ENCODE results near the gene BRD7.

Gene BRD7

GRCh38 chr16:50270510-50271147, 98.2 kb downstream of the BRD7 start:
- peaks cover 4% of the 10 kb centered on the region for H3K4me1 ChIP-seq (ENCODE audit: control insufficient read depth, low read depth, low read length)
- no peak overlapping the region for H3K9ac ChIP-seq (ENCODE audit: low read length)
- no peak overlapping the region for H3K27ac ChIP-seq (ENCODE audit: low read length)
- H3K27me3 ChIP-seq (ENCODE audit: control insufficient read depth, insufficient read depth, low read length): no peaks in the 10 kb centered on the region
- no peaks in the 10 kb centered on the region for H3K9me3 ChIP-seq (ENCODE audit: control insufficient read depth, low read depth, low read length)
- no peaks in the 10 kb centered on the region for H3K36me3 ChIP-seq (ENCODE audit: control insufficient read depth, low read depth, low read length)
- H3K4me3 ChIP-seq (ENCODE audit: low read length): no peak overlapping the region

- Histone ChIP-seq H3K4me1 (ENCODE audit: control insufficient read depth, low read depth, low read length) (peaks cover 4% of the 10 kb centered on the region), H3K9me3 (ENCODE audit: control insufficient read depth, low read depth, low read length) (no peaks in the 10 kb centered on the region), H3K27me3 (ENCODE audit: control insufficient read depth, insufficient read depth, low read length) (no peaks in the 10 kb centered on the region), H3K9ac (ENCODE audit: low read length) (no peak overlapping the region), H3K4me3 (ENCODE audit: low read length) (no peak overlapping the region), H3K27ac (ENCODE audit: low read length) (no peak overlapping the region), H3K36me3 (ENCODE audit: control insufficient read depth, low read depth, low read length) (no peaks in the 10 kb centered on the region)
Measured at GRCh38 chr16:50269769-50270509, 98.8 kb downstream of the BRD7 start.

GRCh38 chr16:50269061-50269705, 99.6 kb downstream of the BRD7 start:
- H3K36me3 ChIP-seq (ENCODE audit: control insufficient read depth, low read depth, low read length): no peaks in the 10 kb centered on the region
- H3K9ac ChIP-seq (ENCODE audit: low read length): no peak overlapping the region
- no peaks in the 10 kb centered on the region for H3K27me3 ChIP-seq (ENCODE audit: control insufficient read depth, insufficient read depth, low read length)
- H3K4me3 ChIP-seq (ENCODE audit: low read length): no peak overlapping the region
- peaks cover 4% of the 10 kb centered on the region for H3K4me1 ChIP-seq (ENCODE audit: control insufficient read depth, low read depth, low read length)
- H3K27ac ChIP-seq (ENCODE audit: low read length): no peak overlapping the region
- no peaks in the 10 kb centered on the region for H3K9me3 ChIP-seq (ENCODE audit: control insufficient read depth, low read depth, low read length)

DNA sequence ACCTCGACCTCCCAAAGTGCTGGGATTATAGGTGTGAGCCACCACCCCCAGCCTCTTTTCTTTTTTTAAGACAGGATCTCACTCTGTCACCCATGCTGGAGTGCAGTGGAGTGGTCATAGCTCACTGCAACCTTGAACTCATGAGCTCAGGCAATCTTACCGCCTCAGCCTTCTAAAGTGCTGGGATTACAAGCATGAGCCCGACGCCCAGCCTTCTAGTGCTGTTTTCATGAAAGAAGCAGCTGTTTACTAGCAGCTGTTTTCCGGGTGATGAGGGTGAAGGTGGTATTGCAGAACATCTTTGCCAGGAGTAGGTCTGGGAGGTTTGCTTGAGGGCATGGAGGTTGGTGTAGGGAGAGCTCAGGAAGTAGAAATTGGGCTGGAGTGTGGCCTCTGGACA, 100.4 kb downstream of the BRD7 start:
- Histone ChIP-seq H3K27ac (ENCODE audit: low read length) (no peak overlapping the region), H3K36me3 (ENCODE audit: control insufficient read depth, low read depth, low read length) (no peaks in the 10 kb centered on the region), H3K4me3 (ENCODE audit: low read length) (no peak overlapping the region), H3K4me1 (ENCODE audit: control insufficient read depth, low read depth, low read length) (peaks cover 4% of the 10 kb centered on the region), H3K27me3 (ENCODE audit: control insufficient read depth, insufficient read depth, low read length) (no peaks in the 10 kb centered on the region), H3K9me3 (ENCODE audit: control insufficient read depth, low read depth, low read length) (no peaks in the 10 kb centered on the region), H3K9ac (ENCODE audit: low read length) (no peak overlapping the region)

DNA sequence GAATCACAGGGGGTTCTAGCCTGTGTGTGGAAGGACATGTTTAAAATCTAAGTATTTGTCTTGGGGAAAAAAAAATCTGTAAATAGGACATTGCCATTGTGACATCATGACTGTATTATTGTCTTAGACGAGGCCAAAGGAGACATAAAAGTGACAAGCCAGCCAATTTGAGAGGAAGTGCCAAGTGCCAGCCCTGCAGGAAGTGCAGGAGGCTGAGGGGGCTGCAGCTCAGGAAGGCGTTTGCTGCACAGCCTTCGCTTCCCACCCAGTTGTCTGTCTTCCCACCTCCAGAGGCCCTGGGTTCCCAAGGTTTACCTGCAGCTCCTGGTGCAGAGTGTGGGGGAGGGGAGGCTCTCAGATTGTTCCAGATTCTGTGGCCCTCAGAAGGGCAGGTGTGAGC, 101.1 kb downstream of the BRD7 start:
- Histone ChIP-seq H3K27ac (ENCODE audit: low read length) (no peak overlapping the region), H3K36me3 (ENCODE audit: control insufficient read depth, low read depth, low read length) (no peaks in the 10 kb centered on the region), H3K4me3 (ENCODE audit: low read length) (no peak overlapping the region), H3K9me3 (ENCODE audit: control insufficient read depth, low read depth, low read length) (no peaks in the 10 kb centered on the region), H3K4me1 (ENCODE audit: control insufficient read depth, low read depth, low read length) (peaks cover 4% of the 10 kb centered on the region), H3K27me3 (ENCODE audit: control insufficient read depth, insufficient read depth, low read length) (no peaks in the 10 kb centered on the region), H3K9ac (ENCODE audit: low read length) (no peak overlapping the region)

DNA sequence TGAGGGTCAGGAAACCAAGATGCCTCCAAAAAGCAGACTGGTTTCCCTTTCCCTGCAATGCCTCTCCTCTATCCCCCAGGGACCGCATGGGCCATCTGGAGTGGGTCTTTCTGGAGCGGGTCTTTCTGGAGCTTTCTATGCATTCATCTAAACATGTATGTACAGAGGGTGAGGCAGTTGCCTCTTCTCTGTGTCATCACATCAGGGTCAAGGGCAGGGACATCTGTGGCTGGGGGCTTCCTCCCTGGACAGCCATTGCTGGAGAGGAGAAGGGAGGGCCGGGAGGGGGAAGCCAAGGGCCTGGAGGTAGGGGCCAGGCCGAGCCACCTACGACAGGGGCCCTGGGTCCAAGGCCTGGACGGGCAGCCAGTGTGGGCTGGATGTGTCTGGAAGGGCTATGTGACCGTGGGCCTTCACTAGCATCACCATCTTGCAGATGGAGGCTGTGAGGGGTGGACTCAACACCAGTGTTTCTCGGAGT, 101.6 kb downstream of the BRD7 start:
- Histone ChIP-seq H3K36me3 (ENCODE audit: control insufficient read depth, low read depth, low read length) (no peaks in the 10 kb centered on the region), H3K9ac (ENCODE audit: low read length) (no peak overlapping the region), H3K27me3 (ENCODE audit: control insufficient read depth, insufficient read depth, low read length) (no peaks in the 10 kb centered on the region), H3K9me3 (ENCODE audit: control insufficient read depth, low read depth, low read length) (no peaks in the 10 kb centered on the region), H3K27ac (ENCODE audit: low read length) (no peak overlapping the region), H3K4me1 (ENCODE audit: control insufficient read depth, low read depth, low read length) (peaks cover 4% of the 10 kb centered on the region), H3K4me3 (ENCODE audit: low read length) (no peak overlapping the region)

DNA sequence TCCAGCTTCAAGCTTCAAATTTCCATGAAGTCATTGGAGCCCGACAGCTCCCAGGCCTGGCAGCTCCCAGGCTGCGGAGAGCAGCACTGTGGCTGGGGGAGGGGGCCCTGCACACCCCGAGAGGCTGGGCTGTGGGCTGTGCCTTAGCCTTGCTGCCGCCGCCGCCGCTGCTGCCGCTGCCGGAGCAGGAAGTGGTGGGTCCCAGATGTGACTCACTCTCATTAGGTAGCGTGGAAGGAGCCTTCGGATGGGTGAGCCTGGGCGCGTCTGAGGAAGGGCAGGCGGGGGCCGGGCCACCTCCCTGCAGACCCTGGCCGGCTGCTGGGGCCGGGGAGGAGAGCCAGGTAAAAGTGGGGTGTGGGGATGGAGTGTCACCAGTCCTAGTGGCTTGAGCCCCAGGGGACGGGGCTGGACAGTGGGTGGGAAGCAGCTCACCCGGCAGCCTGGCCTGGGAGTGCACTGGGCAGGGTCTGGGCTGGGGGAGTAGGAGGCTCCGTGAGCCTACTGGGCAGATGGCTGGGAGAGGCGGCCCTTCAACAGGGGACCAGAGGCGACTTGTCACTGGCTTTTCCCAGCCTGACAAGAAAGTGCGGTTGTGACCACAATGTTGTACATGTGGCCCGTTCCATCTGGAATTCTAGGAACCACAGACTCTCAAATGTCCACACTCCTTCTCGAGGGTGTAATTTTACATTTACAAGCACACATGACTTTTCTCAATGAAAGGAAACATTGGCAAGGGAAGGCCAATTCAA, 102.3 kb downstream of the BRD7 start, which contains the start of gene ADCY7:
TSS of gene ADCY7 (plus strand) at position 215 of the 755 bp plus-strand sequence. CDS start 21,629 bp downstream, outside the sequence.
- Histone ChIP-seq H3K9ac (ENCODE audit: low read length) (no peak within 1 kb of the TSS), H3K9me3 (ENCODE audit: control insufficient read depth, low read depth, low read length) (no peaks in the 10 kb centered on the region), H3K4me3 (ENCODE audit: low read length) (no peak within 1 kb of the TSS), H3K27ac (ENCODE audit: low read length) (no peak within 1 kb of the TSS), H3K36me3 (ENCODE audit: control insufficient read depth, low read depth, low read length) (no peaks in the 10 kb centered on the region), H3K4me1 (ENCODE audit: control insufficient read depth, low read depth, low read length) (peaks cover 4% of the 10 kb centered on the region), H3K27me3 (ENCODE audit: control insufficient read depth, insufficient read depth, low read length) (no peaks in the 10 kb centered on the region)

All from iPS-18a (cell line).